HFF-Myc (cell line): ENCODE measurements around the gene SAMD4A.

Source experiments
- DNase-seq: peaks from one replicate; pipeline ENCODE4 v3.0.0-alpha.2; 2011; ENCODE audit warnings: low read depth; ENCODE audit errors: extremely low read depth
- H3K4me3 ChIP-seq: replicated peaks from 2 replicates; pipeline ENCODE4 v1.5.1; 2011; ENCODE audit warnings: low read depth, mild to moderate bottlenecking, control low read depth, low read length
- CTCF ChIP-seq: IDR thresholded peaks from 2 replicates; pipeline ENCODE4 v1.5.1; 2012; ENCODE audit warnings: mild to moderate bottlenecking, low read depth, low read length, control low read depth; ENCODE audit errors: missing control alignments

Gene SAMD4A

GRCh38 chr14:54838931-54839512 is 272.1 kb downstream of the SAMD4A start:
- no peak for DNase-seq
- TF ChIP-seq CTCF: no peak
- H3K4me3 ChIP-seq: no peak overlapping the region

GRCh38 chr14:54839701-54840119 is 272.8 kb downstream of the SAMD4A start:
- TF ChIP-seq CTCF: no peak

GRCh38 chr14:54840336-54840735 is 273.4 kb downstream of the SAMD4A start:
- TF ChIP-seq CTCF: no peak
- DNase-seq: no peak
- H3K4me3 ChIP-seq: no peak overlapping the region

More at GRCh38 chr14:54839701-54840119, 272.8 kb downstream of the SAMD4A start:
- DNase-seq: no peak
- H3K4me3 ChIP-seq: no peak overlapping the region

- H3K4me3 ChIP-seq: no peak overlapping the region
- TF ChIP-seq CTCF: no peak
- DNase-seq: no peak
Measured at GRCh38 chr14:54840798-54841197, 273.9 kb downstream of the SAMD4A start.
